Neural progenitor cell (in vitro differentiated cells): Measurements from ENCODE around the gene SSX7.

ENCODE experiments used
- CTCF ChIP-seq: fragments of 200-600 bp; sonication (generic); IDR thresholded peaks from 2 replicates; pipeline ENCODE4 v1.5.1; 2017; ENCODE audit warnings: antibody characterized with exemption, mild to moderate bottlenecking
- EZH2phosphoT487 ChIP-seq: fragments of 200-600 bp; sonication (generic); IDR thresholded peaks from 2 replicates; pipeline ENCODE4 v1.6.1; 2017; ENCODE audit warnings: antibody characterized with exemption

GRCh38 chrX:52594658-52595057, 60.0 kb downstream of the SSX7 start:
- TF ChIP-seq CTCF, result no peak
- TF ChIP-seq EZH2phosphoT487, result no peak
